Thyroid gland (tissue), 4 donors: ENCODE measurements around the gene PDIA2.

Experiments
- CTCF ChIP-seq, 6 experiments: fragments of 200-600 bp in 3 of 6; fragments of 450-650 bp in 3 of 6; sonication (generic) in 3 of 6; IDR thresholded peaks; one replicate each; pipeline ENCODE4 v1.5.1; 2016 to 2019; ENCODE audit warnings: antibody characterized with exemption in 6 of 6, mild to moderate bottlenecking in 2 of 6, inconsistent platforms in 1 of 6, moderate library complexity in 1 of 6
- POLR2A ChIP-seq, 2 donors: fragments of 450-650 bp; IDR thresholded peaks; one replicate each; pipeline ENCODE4 v1.6.1; 2017; ENCODE audit warnings: antibody characterized with exemption in 2 of 2, mild to moderate bottlenecking in 2 of 2, moderate library complexity in 1 of 2

- no peak for TF ChIP-seq CTCF (IDR thresholded peaks at IDR 0.05)
- TF ChIP-seq POLR2A (IDR thresholded peaks at IDR 0.05): no peak
These were observed 7.2 kb downstream of the PDIA2 start for GRCh38 chr16:290015-290680.
